ENCODE results near the gene UBASH3A.

GRCh38 chr21:42475526-42476387 is 72.1 kb downstream of the UBASH3A start:
- TF ChIP-seq CTCF (IDR thresholded peaks at IDR 0.05) = no peak
- TF ChIP-seq POLR2A (IDR thresholded peaks at IDR 0.05) = no peak
